Measurements from ENCODE around the gene EXOC6B.

DNA sequence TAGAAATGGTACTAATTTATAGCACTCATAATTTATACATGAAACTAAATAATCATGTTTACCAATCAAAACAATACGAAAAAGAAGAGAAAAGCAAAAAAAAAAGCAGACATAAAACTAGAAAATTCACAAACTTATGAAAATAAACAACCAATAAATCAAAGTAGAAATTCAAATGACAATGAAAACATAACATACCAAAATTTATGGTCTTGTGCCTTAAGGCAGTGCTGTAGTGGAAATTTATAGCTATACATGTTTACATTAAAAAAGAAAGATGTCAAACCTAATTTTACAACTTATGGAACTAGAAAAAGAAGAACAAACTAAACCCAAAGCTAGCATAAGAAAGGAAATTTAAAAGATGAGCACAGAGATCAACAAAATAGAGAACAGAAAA, 45.2 kb upstream of the EXOC6B start:
- TF ChIP-seq POLR2AphosphoS5 (IDR thresholded peaks at IDR 0.05; ENCODE audit: low read depth, low read length), result no peak
- TF ChIP-seq TAF1 (IDR thresholded peaks at IDR 0.05; ENCODE audit: low read depth, low read length), result no peak

Data from GM12891 (cell line).